Left kidney (tissue), 2 donors: ENCODE results near the gene CCDC17. TPM values are rescaled to one million over a fixed set of nuclear protein-coding genes. Genes with fewer than 3 reads are reported as not detected.
A peak's percentile ranks its signal among the peaks of the same experiment; 100 is the strongest.

Experiments
- DNase-seq: peaks from one replicate; pipeline ENCODE4 v3.0.0-alpha.2; 2013
- polyA plus RNA-seq: library from polyadenylated mRNA; unstranded; fragments of 120-200 nt; gene quantifications from one replicate; pipeline ENCODE4 v1.2.1, GENCODE V29; 2013; ENCODE audit not compliant: insufficient read length

Gene CCDC17
- polyA plus RNA-seq, 1 donor: 1.3 TPM

GRCh38 chr1:45583666-45584350 is 40.0 kb downstream of the CCDC17 start, which contains the start of gene NASP:
TSS of gene NASP (plus strand) at chr1:45584041. CDS start at chr1:45584147, 106 bp downstream.
- DNase-seq: peak; percentile 93

GRCh38 chr1:45583264-45583665 is 40.6 kb downstream of the CCDC17 start:
- DNase-seq: peak; percentile 96

- no peak for DNase-seq
Measured at GRCh38 chr1:45574105-45574626, 49.7 kb downstream of the CCDC17 start.

GRCh38 chr1:45573231-45573804 is 50.5 kb downstream of the CCDC17 start:
- no peak for DNase-seq

GRCh38 chr1:45570631-45571030 is 53.2 kb downstream of the CCDC17 start:
- DNase-seq: no peak

Other genes starting within 250 kb of the CCDC17 start
- gene TESK2, start 132.9 kb downstream of the CCDC17 start, polyA plus RNA-seq: 8.0 TPM
- gene CCDC163, start 124.0 kb downstream of the CCDC17 start, polyA plus RNA-seq: 5.3 TPM
- 13.0 TPM for gene MMACHC, start 123.8 kb downstream of the CCDC17 start, polyA plus RNA-seq
- 317 TPM for gene PRDX1, start 102.2 kb downstream of the CCDC17 start, polyA plus RNA-seq
- 319 TPM for gene AKR1A1, start 73.2 kb downstream of the CCDC17 start, polyA plus RNA-seq
- gene NASP, start 40.0 kb downstream of the CCDC17 start, polyA plus RNA-seq: 469 TPM
- gene GPBP1L1, start 62.5 kb upstream of the CCDC17 start, polyA plus RNA-seq: 137 TPM
- gene TMEM69, start 64.1 kb upstream of the CCDC17 start, polyA plus RNA-seq: 55.3 TPM
- 34.1 TPM for gene IPP, start 126.6 kb upstream of the CCDC17 start, polyA plus RNA-seq
- 41.3 TPM for gene MAST2, start 179.6 kb upstream of the CCDC17 start, polyA plus RNA-seq